A673 (cell line): ENCODE data around the gene SAMD14. TPM values are rescaled to one million over a fixed set of nuclear protein-coding genes. Genes with fewer than 3 reads are reported as not detected.

Experiments used
- BruUV-seq: library from RNA; stranded (reverse); fragments of 400-500 nt; replicated peaks from 2 replicates; lab custom pipeline; 2021; lab: Mats Ljungman, UMichigan
- CTCF ChIA-PET: fragments of 300-600 bp; sonication (Branson Sonifier 250); formaldehyde crosslinking; loops from one replicate; lab custom pipeline; 2022; ENCODE audit warnings: antibody characterized with exemption; lab: Charles Lee
- POLR2A ChIA-PET: fragments of 300-600 bp; sonication (Branson Sonifier 250); formaldehyde crosslinking; loops from one replicate; lab custom pipeline; 2022; ENCODE audit warnings: antibody characterized with exemption; ENCODE audit not compliant: low non-redundant PET; lab: Charles Lee
- DNase-seq: peaks from one replicate; pipeline ENCODE4 v3.0.0-alpha.2; 2015; ENCODE audit warnings: low spot score
- H3K27ac ChIP-seq: fragments of 200-600 bp; sonication (generic); 2 replicates; pipeline ENCODE4 v1.5.1; 2016; ENCODE audit warnings: mixed run types, low read depth, mild to moderate bottlenecking, mixed read lengths, antibody characterized with exemption, low read length; ENCODE audit not compliant: poor library complexity, severe bottlenecking
- H3K27me3 ChIP-seq: fragments of 200-600 bp; sonication (generic); replicated peaks from 2 replicates; pipeline ENCODE4 v1.6.1; 2017; ENCODE audit warnings: mixed run types, low read depth, mild to moderate bottlenecking, mixed read lengths, antibody characterized with exemption, low read length; ENCODE audit not compliant: insufficient read depth, poor library complexity
- H3K36me3 ChIP-seq: fragments of 200-600 bp; sonication (generic); 2 replicates; pipeline ENCODE4 v1.6.1; 2016; ENCODE audit warnings: mixed run types, mild to moderate bottlenecking, mixed read lengths, antibody characterized with exemption, low read length; ENCODE audit not compliant: insufficient read depth, poor library complexity, severe bottlenecking
- H3K4me1 ChIP-seq: fragments of 200-600 bp; sonication (generic); 2 replicates; pipeline ENCODE4 v1.6.1; 2017; ENCODE audit warnings: mixed run types, mild to moderate bottlenecking, mixed read lengths, antibody characterized with exemption, low read length; ENCODE audit not compliant: insufficient read depth, poor library complexity, severe bottlenecking
- H3K4me3 ChIP-seq: fragments of 200-600 bp; sonication (generic); 2 replicates; pipeline ENCODE4 v1.5.1; 2016; ENCODE audit warnings: low read depth, mixed run types, mild to moderate bottlenecking, mixed read lengths, low read length; ENCODE audit not compliant: poor library complexity, severe bottlenecking
- H3K9me3 ChIP-seq: fragments of 200-600 bp; sonication (generic); 2 replicates; pipeline ENCODE4 v1.6.1; 2016; ENCODE audit warnings: mixed run types, low read depth, mild to moderate bottlenecking, mixed read lengths, antibody characterized with exemption, low read length; ENCODE audit not compliant: poor library complexity, severe bottlenecking
- EZH2 ChIP-seq: fragments of 200-600 bp; sonication (generic); IDR thresholded peaks from 2 replicates; pipeline ENCODE4 v1.6.1; 2017; ENCODE audit warnings: borderline replicate concordance, low read depth, mild to moderate bottlenecking, mixed read lengths, antibody characterized with exemption, low read length; ENCODE audit not compliant: poor library complexity, severe bottlenecking
- intact Hi-C: fragments of 100-400 bp; cut with micrococcal nuclease; formaldehyde crosslinking; loops from one replicate; pipeline ENCODE4 v1.10.0; 2022; ENCODE audit not compliant: unreplicated experiment
- total RNA-seq: library from RNA; stranded (reverse); gene quantifications from 2 replicates; pipeline ENCODE4 v1.2.3, GENCODE V29; 2021
- TF ChIP-seq, protein P1 (sequence below): fragments of 300-800, 200-600 bp; sonication (generic); conservative IDR thresholded peaks from 2 replicates; pipeline ENCODE4 v1.5.1; 2017; ENCODE audit warnings: low read depth, mild to moderate bottlenecking, antibody characterized with exemption, low read length, moderate library complexity, mixed read lengths

Gene SAMD14
- total RNA-seq, 1 experiment from 2014 or later: 45.0 TPM

DNA sequence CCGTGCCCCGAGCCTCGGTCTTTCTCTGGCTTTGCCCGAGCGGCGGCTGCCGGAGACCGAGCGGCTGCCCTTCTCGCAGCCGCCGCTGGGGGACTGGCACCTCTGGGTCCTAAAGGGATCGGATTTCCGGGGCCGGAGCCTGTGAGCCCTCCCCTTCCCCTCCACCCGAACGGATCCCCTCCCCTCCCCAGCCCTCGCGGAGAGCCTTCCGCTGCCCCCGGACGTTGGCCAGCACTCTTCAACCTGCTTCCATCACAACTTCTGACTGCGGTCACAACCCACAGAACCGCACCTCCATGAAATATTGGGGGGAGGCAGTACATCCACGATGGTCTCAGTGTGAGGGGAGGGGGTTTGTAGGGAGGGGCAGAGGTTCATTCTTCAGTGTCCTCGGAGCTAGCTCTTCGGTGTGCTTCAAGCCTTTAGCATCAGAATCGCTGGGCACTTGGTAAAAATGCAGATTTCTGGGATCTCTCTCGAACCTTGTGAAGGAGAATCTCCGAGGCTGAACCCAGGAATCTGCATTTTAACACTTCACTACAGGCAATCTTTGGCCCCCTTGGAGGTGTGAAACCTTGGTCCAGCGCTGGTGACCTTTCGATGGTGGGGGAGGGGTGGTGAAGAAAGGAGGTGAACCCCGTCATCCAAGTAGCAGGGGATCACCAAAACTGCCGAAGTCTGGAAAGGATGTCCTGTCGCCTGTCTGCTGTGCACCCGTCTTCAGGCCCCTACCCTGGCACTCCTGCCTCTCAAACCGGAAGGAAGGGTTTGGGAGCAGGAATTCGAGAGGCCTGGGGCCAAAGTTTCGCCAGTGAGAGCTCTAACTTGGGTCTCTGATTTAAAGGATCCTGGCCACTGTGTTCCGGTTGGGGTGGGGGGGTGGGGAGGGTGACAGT lies 21.3 kb upstream of the SAMD14 start:
- TF ChIP-seq, protein P1, sequence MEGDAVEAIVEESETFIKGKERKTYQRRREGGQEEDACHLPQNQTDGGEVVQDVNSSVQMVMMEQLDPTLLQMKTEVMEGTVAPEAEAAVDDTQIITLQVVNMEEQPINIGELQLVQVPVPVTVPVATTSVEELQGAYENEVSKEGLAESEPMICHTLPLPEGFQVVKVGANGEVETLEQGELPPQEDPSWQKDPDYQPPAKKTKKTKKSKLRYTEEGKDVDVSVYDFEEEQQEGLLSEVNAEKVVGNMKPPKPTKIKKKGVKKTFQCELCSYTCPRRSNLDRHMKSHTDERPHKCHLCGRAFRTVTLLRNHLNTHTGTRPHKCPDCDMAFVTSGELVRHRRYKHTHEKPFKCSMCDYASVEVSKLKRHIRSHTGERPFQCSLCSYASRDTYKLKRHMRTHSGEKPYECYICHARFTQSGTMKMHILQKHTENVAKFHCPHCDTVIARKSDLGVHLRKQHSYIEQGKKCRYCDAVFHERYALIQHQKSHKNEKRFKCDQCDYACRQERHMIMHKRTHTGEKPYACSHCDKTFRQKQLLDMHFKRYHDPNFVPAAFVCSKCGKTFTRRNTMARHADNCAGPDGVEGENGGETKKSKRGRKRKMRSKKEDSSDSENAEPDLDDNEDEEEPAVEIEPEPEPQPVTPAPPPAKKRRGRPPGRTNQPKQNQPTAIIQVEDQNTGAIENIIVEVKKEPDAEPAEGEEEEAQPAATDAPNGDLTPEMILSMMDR: peak; percentile 56
- TF ChIP-seq EZH2: no peak
- intact Hi-C loops: no loop called here
- Histone ChIP-seq H3K36me3 (no peaks in the 10 kb centered on the region), H3K27ac (peak overlapping the region; percentile 86), H3K27me3 (no peaks in the 10 kb centered on the region), H3K4me3 (peak overlapping the region; percentile 82), H3K4me1 (peaks cover 40% of the 10 kb centered on the region), H3K9me3 (no peaks in the 10 kb centered on the region)
- peak; percentile 95 for DNase-seq
- ChIA-PET POLR2A (interaction anchor here (0.8 kb wide), 1 partner anchor 36 kb away, joined by 11 read pairs; no protein-coding TSS in a partner anchor), CTCF (interaction anchor here (0.5 to 1.5 kb wide), 5 partner anchors 12 to 147 kb away, joined by 3 to 10 read pairs (median 4); no protein-coding TSS in a partner anchor)
- no TSS peak for BruUV-seq

GRCh38 chr17:50150354-50151040 lies 20.5 kb upstream of the SAMD14 start, which contains the start of gene PPP1R9B:
PPP1R9B (minus strand) TSS chr17:50150677; CDS start chr17:50150513, 164 bp downstream.
- peak within 1 kb of the TSS; percentile 82 for H3K4me3 ChIP-seq
- BruUV-seq: TSS peak; percentile 71
- CTCF ChIA-PET: interaction anchor here (0.9 kb wide), 2 partner anchors 27 to 50 kb away, joined by 3 read pairs; no protein-coding TSS in a partner anchor
- peaks cover 40% of the 10 kb centered on the region for H3K4me1 ChIP-seq
- intact Hi-C loops: no loop called here
- H3K27me3 ChIP-seq: no peaks in the 10 kb centered on the region
- no peak for TF ChIP-seq EZH2
- TF ChIP-seq, protein P1: no peak
- peaks cover under 1% of the 10 kb centered on the region for H3K36me3 ChIP-seq
- H3K9me3 ChIP-seq: no peaks in the 10 kb centered on the region
- no peak for DNase-seq
- peak within 1 kb of the TSS; percentile 86 for H3K27ac ChIP-seq
- POLR2A ChIA-PET: no interaction called here
